RCC 7860 (cell line): Measurements from ENCODE around the gene FHAD1.

ENCODE experiments used
- DNase-seq: peaks from one replicate; pipeline ENCODE4 v3.0.0-alpha.2; 2015; ENCODE audit warnings: low spot score
- FAIRE-seq: peaks from 2 replicates; lab custom pipeline; 2012; peaks lifted over from hg19 to GRCh38; lab: Jason Lieb, UNC

FHAD1 gene

DNA sequence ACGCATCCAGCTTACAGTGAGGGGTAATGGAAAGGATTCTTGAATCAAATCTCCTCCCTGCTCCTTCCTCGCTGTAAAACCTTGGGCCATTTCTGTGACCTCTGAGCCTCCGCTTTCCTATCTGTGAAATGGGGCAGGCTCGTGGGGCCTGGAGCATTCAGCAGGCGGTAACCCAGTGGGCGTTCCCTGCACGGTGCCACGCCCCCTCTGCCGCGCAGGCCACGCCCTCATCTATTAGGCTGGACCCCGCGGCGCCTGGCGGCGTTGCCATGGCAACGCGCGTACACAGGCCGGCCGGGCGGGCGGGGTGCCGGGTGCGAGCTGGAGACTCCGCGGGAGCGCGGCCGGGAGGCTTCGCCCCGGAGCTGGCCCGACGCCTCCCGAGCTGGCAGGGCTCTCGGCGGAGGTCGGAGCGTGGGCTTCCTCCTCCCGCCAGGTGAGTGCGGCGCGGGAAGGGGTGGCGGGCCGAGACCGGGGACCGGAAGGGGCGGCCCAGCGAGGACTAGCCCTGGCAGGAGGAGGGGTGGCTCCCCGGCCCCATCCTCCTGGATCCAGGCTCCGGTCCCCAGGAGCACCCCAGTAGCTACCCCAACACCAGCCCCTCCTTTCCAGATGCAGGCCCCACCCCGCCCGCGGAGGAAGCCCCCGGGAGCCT is at the start of gene FHAD1:
Gene FHAD1, plus strand, starts transcription at position 264 of the 655 bp plus-strand sequence. CDS start 4,562 bp downstream, outside the sequence.
- FAIRE-seq, result no peak
- DNase-seq, result no peak

- DNase-seq (no peak), FAIRE-seq (no peak)
Measured at GRCh38 chr1:15197591-15198447, 49.2 kb upstream of the FHAD1 start.

DNA sequence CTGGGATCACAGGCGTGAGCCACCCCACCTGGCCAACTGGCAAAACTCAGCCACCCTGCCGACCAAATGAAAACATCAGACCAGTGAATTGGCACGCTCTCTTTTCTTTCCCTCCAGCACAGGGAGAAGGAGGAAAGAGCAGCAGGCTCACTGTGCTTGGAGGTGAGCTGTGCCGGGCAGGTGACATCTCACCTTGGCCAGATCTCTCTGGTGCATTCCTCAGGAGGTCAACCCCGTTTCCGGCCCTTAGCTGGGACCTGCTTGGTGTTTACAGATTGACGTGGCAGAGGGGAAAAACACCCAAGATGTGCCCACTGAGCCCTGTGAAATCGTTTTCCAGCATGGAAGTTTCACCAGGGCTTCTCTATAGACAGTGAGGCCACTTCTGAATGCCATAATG is 48.3 kb upstream of the FHAD1 start:
- no peak for DNase-seq
- FAIRE-seq, result no peak

DNA sequence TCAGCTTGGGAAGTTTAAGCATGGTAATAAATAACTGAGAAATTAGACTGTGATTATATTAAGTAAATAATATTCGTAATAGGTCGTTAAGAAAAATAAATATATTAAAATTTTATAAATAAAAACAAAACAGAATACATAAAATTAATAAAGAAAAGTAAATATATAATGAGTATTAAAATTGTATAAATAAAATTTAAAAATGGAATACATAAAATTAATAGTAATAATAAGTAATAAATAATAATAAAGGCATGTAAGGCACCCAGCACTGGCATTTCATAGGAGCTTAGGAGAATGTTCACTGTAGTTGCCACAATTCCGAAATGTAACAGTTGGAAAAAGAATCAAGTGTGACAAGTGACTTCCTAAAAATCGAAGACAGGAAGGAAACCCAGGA is 45.8 kb upstream of the FHAD1 start:
- FAIRE-seq (no peak), DNase-seq (no peak)

DNA sequence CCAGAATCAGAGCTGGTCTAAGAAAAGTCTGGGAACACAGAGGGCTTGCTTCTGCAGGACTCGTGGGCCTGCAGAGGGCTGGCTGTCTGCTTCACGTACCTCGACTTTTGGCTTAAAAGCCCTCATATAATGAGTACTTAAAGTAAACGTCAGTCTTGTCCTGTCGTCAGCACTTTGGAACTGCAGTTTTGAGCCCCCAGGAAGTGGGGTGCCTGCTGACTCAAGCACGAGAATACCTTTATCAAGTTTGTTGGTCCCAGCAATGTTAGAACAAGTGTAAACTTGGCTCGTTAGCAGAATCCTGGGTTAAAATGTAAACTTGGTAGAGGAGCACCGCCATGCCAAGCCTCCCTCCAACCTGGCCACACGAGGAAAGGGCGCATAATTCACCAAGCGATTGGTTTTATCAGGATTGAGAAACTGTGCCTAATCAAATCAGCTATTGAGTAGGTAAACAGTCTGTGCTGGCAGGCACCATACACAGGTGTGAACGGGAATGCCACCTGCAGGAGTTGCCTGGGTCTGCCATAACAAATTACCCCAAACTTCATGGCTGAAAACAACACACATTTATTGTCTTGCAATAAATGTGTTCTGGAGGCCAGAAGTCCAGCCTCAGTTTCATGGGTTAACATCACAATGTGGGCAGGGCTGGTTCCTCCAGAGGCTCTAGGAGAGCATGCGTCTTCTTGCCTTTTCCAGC is 45.0 kb upstream of the FHAD1 start:
- peak; percentile 84 for FAIRE-seq
- DNase-seq, result peak; percentile 47

GRCh38 chr1:15204931-15205330 is 42.1 kb upstream of the FHAD1 start:
- no peak for FAIRE-seq

GRCh38 chr1:15205586-15206346 is 41.3 kb upstream of the FHAD1 start:
- FAIRE-seq (no peak), DNase-seq (no peak)

More at GRCh38 chr1:15204931-15205330, 42.1 kb upstream of the FHAD1 start:
- no peak for DNase-seq

- DNase-seq, result no peak
- FAIRE-seq, result no peak
Measured at GRCh38 chr1:15206418-15207030, 40.5 kb upstream of the FHAD1 start.

GRCh38 chr1:15207031-15207828 is 39.8 kb upstream of the FHAD1 start:
- no peak for FAIRE-seq
- no peak for DNase-seq

GRCh38 chr1:15207829-15208429 is 39.1 kb upstream of the FHAD1 start:
- FAIRE-seq, result no peak
- DNase-seq, result no peak

DNA sequence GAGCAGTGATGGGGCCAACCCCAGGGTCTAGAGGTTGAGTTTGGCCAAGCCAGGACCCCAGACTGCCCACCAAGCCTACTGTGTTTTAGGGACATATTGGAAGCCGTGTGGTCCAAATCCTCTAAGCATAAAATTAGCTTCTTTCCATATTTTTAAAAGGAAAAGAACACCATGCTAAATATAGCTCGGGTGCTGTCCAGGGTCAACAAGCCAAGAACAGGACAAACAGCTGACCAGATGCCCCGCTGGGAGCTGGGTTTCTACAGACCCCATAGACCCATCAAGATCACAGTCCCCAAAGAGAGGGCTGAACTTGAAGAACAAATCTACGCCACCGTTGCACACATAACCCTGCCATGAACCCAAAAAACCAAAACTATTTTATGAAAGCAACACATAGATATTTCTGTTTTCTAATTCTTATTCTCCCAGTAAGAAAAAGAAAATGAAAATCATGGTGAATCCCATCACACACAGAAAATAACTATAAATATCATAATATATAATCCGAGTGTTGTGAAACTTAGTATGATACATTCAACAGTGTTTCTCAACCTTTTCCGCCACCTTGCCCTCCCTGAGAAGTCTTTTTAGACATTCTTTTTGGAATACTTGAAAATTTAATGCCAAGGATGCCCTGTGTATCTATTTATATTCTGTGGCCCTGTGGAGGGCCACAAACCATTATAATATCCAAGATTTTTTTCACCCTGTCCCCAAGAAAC is 36.2 kb upstream of the FHAD1 start:
- DNase-seq (no peak), FAIRE-seq (no peak)

- no peak for FAIRE-seq
- DNase-seq, result no peak
Measured at GRCh38 chr1:15211424-15211823, 35.6 kb upstream of the FHAD1 start.

DNA sequence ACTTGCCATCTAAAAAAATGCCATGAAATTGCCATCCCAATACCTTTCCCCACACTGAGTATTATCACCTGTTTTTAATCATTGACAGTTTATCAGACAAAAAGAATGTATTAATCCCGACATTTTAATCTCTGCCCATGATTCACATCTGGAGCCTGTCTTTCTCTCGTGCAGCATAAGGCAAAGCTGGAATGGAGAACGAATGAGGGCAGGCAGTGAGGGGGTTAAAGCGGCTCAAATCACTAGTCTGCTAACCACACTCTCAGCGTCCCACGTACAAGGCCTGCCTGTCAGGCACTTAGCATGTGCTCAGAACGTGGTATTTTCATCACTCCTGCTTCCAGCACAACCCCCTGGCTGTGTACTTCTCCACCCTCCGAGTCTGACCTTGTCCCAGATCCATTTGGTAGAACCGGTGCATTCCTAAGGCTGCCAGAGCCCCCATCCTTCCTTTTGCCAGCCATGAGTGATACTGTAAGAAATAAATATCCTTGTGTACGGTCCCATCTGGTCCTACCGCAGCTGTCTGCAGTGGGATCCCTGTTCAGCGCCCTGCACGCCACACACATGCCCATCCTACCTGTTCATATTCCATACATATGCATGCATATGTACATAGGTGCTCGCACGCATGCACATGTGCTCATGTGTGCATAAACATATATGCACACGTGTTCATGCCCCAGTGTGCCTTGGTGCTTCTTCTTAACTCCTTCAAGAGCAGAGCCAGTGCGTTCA is 34.6 kb upstream of the FHAD1 start:
- FAIRE-seq, result no peak
- no peak for DNase-seq

DNA sequence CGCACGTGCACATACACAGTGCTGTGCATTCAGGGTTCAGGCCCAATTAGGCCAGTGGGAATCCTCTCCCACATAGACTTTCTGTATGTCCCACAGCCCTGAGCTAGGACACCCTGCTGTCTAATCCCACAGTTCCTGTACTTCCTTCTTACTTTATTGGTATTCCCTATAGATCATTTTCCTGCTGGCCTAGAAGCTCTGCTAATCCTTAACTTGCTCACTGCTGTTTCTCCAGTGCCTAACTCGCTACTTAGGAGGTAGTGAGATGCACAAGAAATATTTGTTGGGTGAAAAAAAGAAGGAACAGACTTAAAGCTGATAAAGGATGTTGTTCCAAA is 34.1 kb upstream of the FHAD1 start:
- FAIRE-seq (no peak), DNase-seq (no peak)

DNA sequence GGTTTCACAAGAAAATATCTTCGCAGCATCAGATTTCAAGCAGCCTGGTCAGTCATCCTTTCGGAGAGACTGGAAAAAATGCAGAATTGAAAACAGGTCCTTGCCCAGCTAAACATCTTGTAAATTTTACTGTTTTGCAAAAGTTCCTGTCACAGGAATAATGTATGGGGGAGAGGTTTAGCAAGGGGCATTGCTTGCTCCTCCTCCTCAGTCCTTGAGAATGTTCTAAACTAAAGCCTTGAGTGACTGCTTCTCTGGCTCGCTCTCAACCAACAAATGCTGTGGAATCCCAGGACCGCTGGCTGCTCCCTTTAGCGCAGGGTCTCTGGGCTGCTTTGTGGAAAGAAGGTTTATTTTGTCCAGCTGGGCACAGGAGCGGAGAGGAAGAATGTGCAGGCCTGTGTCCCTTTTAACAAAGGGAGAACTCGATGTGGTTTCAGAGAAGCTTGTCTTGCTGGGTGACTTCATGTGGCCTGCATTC is 33.6 kb upstream of the FHAD1 start:
- FAIRE-seq (no peak), DNase-seq (no peak)

GRCh38 chr1:15214527-15214926 is 32.5 kb upstream of the FHAD1 start:
- DNase-seq (no peak), FAIRE-seq (no peak)

GRCh38 chr1:15215116-15215515 is 31.9 kb upstream of the FHAD1 start:
- FAIRE-seq (no peak), DNase-seq (no peak)

- DNase-seq (no peak), FAIRE-seq (no peak)
Measured at GRCh38 chr1:15217654-15218053, 29.4 kb upstream of the FHAD1 start.
